PFSK-1 (cell line): Measurements from ENCODE around the gene STPG4.

Experiments used
- FOXP2 ChIP-seq: optimal IDR thresholded peaks from 2 replicates; pipeline ENCODE3; 2011; ENCODE audit warnings: borderline replicate concordance, control low read depth, inconsistent platforms; ENCODE audit not compliant: insufficient read depth; ENCODE audit errors: extremely low read length, extremely low read depth
- POLR2AphosphoS5 ChIP-seq: IDR thresholded peaks from 2 replicates; pipeline ENCODE4 v1.6.1; 2012; ENCODE audit warnings: low read depth, mild to moderate bottlenecking, control low read depth, low read length, moderate library complexity
- SIN3A ChIP-seq: IDR thresholded peaks from 2 replicates; pipeline ENCODE4 v1.6.1; 2012; ENCODE audit warnings: mild to moderate bottlenecking, low read length, moderate library complexity, borderline replicate concordance; ENCODE audit not compliant: insufficient read depth
- TAF1 ChIP-seq: IDR thresholded peaks from 2 replicates; pipeline ENCODE4 v1.6.1; 2012; ENCODE audit warnings: low read length, control low read depth, borderline replicate concordance; ENCODE audit not compliant: insufficient read depth
- TF ChIP-seq, protein P1 (sequence below), 2 experiments: IDR thresholded peaks; 2 replicates each; pipeline versions ENCODE4 v1.6.1 to v1.8.0; 2011 to 2012; ENCODE audit warnings: low read depth in 2 of 2, low read length in 2 of 2, control low read depth in 1 of 2, inconsistent platforms in 1 of 2, mild to moderate bottlenecking in 1 of 2, moderate library complexity in 1 of 2; ENCODE audit not compliant: insufficient read depth in 1 of 2

The STPG4 gene

DNA sequence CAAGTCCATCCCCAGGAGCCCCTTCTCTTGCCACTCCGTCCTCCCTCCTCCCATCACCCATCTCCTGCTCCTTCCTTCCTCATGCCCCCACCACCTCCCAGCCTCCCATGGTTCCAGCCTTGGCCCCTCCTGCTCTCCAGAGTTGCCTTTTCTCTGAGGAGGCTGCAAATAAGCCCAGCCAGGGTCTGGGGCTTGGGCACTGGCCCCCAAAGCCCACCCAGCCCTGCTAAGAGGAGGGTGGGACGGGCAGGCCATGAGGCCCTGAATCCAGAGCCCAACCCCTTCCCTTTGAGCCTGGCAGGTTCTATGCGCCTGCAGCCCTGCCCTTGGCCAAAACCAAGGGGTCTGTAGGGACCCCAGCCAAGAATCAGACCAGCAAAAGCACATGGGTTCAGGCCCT is 71.6 kb downstream of the STPG4 start:
- TF ChIP-seq SIN3A (no peak), POLR2AphosphoS5 (no peak), TAF1 (no peak), FOXP2 (no peak)
- TF ChIP-seq, protein P1, sequence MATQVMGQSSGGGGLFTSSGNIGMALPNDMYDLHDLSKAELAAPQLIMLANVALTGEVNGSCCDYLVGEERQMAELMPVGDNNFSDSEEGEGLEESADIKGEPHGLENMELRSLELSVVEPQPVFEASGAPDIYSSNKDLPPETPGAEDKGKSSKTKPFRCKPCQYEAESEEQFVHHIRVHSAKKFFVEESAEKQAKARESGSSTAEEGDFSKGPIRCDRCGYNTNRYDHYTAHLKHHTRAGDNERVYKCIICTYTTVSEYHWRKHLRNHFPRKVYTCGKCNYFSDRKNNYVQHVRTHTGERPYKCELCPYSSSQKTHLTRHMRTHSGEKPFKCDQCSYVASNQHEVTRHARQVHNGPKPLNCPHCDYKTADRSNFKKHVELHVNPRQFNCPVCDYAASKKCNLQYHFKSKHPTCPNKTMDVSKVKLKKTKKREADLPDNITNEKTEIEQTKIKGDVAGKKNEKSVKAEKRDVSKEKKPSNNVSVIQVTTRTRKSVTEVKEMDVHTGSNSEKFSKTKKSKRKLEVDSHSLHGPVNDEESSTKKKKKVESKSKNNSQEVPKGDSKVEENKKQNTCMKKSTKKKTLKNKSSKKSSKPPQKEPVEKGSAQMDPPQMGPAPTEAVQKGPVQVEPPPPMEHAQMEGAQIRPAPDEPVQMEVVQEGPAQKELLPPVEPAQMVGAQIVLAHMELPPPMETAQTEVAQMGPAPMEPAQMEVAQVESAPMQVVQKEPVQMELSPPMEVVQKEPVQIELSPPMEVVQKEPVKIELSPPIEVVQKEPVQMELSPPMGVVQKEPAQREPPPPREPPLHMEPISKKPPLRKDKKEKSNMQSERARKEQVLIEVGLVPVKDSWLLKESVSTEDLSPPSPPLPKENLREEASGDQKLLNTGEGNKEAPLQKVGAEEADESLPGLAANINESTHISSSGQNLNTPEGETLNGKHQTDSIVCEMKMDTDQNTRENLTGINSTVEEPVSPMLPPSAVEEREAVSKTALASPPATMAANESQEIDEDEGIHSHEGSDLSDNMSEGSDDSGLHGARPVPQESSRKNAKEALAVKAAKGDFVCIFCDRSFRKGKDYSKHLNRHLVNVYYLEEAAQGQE (IDR thresholded peaks at IDR 0.05; ENCODE audit: insufficient read depth in 1 of 2, low read depth in 2 of 2, low read length in 2 of 2) = no peak

DNA sequence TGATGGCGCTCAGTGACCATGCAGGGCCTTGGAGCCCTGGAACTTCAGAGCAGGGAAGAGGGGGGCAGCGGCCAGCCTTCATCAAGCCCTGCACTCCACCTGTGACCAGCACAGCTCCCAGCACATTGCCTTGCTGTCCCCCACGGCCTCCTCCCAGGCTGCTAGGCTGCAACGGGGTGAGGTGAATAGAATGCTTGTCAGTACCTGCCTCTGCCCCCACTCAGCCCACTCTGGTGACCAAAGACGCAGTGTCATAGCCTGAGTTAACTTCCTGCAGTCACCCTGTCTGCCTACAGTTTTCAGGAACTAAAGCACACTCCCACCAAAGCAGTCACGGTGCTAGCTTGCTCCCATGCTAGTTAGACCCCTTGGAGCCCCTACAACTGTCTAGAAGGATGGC is 72.1 kb downstream of the STPG4 start:
- TF ChIP-seq, protein P1 (IDR thresholded peaks at IDR 0.05; ENCODE audit: insufficient read depth in 1 of 2, low read depth in 2 of 2, low read length in 2 of 2) = no peak
- TF ChIP-seq FOXP2 (no peak), POLR2AphosphoS5 (no peak), SIN3A (no peak), TAF1 (no peak)

DNA sequence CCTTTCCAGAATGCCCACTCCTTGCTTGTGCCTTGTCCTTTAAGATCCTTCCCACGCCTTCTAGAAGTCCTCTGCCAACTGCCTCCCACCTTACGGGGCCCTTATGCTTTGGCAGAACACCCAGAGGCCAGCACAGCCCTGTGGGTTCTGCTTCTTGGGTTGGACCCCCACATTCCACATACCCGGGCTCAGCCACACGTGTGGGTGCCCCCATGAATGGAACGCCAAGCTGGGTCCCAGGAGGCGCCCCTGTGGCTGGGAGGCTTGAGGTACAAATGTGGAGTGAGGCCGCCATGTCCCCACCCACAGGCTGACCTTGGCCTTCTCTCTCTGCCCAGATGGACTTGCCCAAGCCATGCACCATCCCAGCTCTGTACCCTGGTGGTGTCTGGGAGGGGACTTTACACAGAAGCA is 74.2 kb downstream of the STPG4 start:
- TF ChIP-seq SIN3A (no peak), POLR2AphosphoS5 (no peak), TAF1 (no peak)
- TF ChIP-seq, protein P1 (IDR thresholded peaks at IDR 0.05; ENCODE audit: insufficient read depth in 1 of 2, low read depth in 2 of 2, low read length in 2 of 2) = no peak

DNA sequence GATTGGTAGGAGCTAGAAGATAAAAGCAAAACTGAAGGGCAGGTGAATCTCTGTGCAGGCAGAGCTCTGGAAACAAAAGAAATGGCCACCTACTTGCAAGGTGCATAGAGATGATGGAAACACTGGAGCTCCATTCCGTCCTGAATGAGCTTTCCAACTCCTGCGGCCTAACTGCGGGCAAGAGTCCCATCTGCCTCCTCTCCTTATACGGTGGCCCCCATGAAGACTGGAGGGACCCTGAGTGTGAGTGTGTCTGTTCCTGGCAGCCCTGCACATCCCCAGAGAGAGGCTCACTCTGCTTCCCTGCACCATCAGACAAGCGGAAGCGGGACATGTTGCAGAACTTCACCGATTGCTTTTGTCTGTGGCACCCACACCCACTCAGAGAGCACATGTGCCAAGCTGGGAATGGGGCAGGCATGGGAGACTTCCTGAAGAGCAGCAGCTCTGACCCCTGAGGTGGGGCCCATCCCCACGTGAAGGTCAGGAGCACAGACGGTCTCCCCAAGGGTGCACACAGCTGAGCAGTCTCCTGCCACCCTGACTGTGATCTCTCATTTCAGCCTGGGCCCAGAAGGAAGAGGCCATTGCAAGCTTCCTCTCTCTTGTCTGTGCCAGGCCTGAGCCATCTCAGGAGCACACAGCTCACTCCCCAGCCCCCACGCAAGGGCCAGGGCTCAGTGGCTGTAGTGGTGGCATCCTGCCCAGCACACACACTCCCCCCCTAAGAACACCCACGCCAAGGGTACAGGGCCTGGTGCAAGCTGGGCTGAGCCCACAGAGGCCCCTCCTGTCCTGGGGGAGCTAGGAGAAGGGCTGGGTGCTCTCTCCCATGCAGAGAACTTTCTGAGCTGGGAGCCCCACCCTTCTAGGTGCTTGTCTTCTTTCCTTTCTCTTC is 75.3 kb downstream of the STPG4 start:
- no peak for TF ChIP-seq FOXP2
- no peak for TF ChIP-seq SIN3A
- no peak for TF ChIP-seq POLR2AphosphoS5
- TF ChIP-seq, protein P1 (IDR thresholded peaks at IDR 0.05; ENCODE audit: insufficient read depth in 1 of 2, low read depth in 2 of 2, low read length in 2 of 2) = no peak
- no peak for TF ChIP-seq TAF1
